ENCODE data around the gene OR6B2.

OR6B2 gene

GRCh38 chr2:239984421-239985194 is 45.6 kb downstream of the OR6B2 start:
- no peak for DNase-seq (ENCODE audit: low read depth)
- no peak for TF ChIP-seq CTCF (IDR thresholded peaks at IDR 0.05; ENCODE audit: insufficient read depth, low read depth, low read length, missing control alignments)
- H3K4me3 ChIP-seq (ENCODE audit: low read length) = no peak overlapping the region

GRCh38 chr2:239983004-239983778 is 47.0 kb downstream of the OR6B2 start:
- H3K4me3 ChIP-seq (ENCODE audit: low read length) = no peak overlapping the region
- no peak for TF ChIP-seq CTCF (IDR thresholded peaks at IDR 0.05; ENCODE audit: insufficient read depth, low read depth, low read length, missing control alignments)
- no peak for DNase-seq (ENCODE audit: low read depth)
